H9 (cell line): ENCODE results near the gene CD81. TPM values are rescaled to one million over a fixed set of nuclear protein-coding genes. Genes with fewer than 3 reads are reported as not detected.
A peak's percentile ranks its signal among the peaks of the same experiment; 100 is the strongest.

Experiments used
- DNase-seq: peaks from one replicate; pipeline ENCODE4 v3.0.0-alpha.2; 2017
- H2AFZ ChIP-seq: one replicate; pipeline ENCODE4 v1.6.1; 2013; ENCODE audit warnings: mild to moderate bottlenecking, low read length, control low read depth, moderate library complexity
- H2AK5ac ChIP-seq: 2 replicates; pipeline ENCODE4 v1.6.1; 2013; ENCODE audit warnings: low read length, control low read depth, mixed read lengths; ENCODE audit not compliant: insufficient read length
- H2BK120ac ChIP-seq: one replicate; pipeline ENCODE4 v1.6.1; 2013; ENCODE audit warnings: low read depth, mild to moderate bottlenecking, low read length, control low read depth, inconsistent platforms; ENCODE audit not compliant: poor library complexity, severe bottlenecking
- H2BK12ac ChIP-seq: 2 replicates; pipeline ENCODE4 v1.6.1; 2013; ENCODE audit warnings: low read length, control low read depth, mixed read lengths, low read depth; ENCODE audit not compliant: insufficient read length
- H2BK15ac ChIP-seq: 2 replicates; pipeline ENCODE4 v1.6.1; 2013; ENCODE audit warnings: low read depth, low read length, control low read depth
- H2BK20ac ChIP-seq: one replicate; pipeline ENCODE4 v1.6.1; 2013; ENCODE audit warnings: low read depth, mild to moderate bottlenecking, low read length, control low read depth, inconsistent platforms; ENCODE audit not compliant: poor library complexity, severe bottlenecking
- H2BK5ac ChIP-seq: 2 replicates; pipeline ENCODE4 v1.6.1; 2013; ENCODE audit warnings: low read length, control low read depth, mixed read lengths; ENCODE audit not compliant: insufficient read length
- H3K14ac ChIP-seq: 2 replicates; pipeline ENCODE4 v1.6.1; 2013; ENCODE audit warnings: low read length, control low read depth; ENCODE audit not compliant: insufficient read depth
- H3K18ac ChIP-seq: 2 replicates; pipeline ENCODE4 v1.6.1; 2013; ENCODE audit warnings: low read depth, mild to moderate bottlenecking, mixed read lengths, low read length, control low read depth; ENCODE audit not compliant: insufficient read length
- H3K23ac ChIP-seq: 2 replicates; pipeline ENCODE4 v1.6.1; 2013; ENCODE audit warnings: low read length, control low read depth, mixed read lengths, low read depth; ENCODE audit not compliant: insufficient read length
- H3K23me2 ChIP-seq: 2 replicates; pipeline ENCODE4 v1.6.1; 2013; ENCODE audit warnings: low read depth, mild to moderate bottlenecking, mixed read lengths, low read length, control low read depth; ENCODE audit not compliant: insufficient read length, poor library complexity, severe bottlenecking
- H3K27ac ChIP-seq: 2 replicates; pipeline ENCODE4 v1.5.1; 2013; ENCODE audit warnings: low read length, control low read depth, mixed read lengths, low read depth; ENCODE audit not compliant: insufficient read length
- H3K27me3 ChIP-seq: 2 replicates; pipeline ENCODE4 v1.6.1; 2013; ENCODE audit warnings: low read length, control low read depth, inconsistent platforms; ENCODE audit not compliant: insufficient read depth
- H3K4ac ChIP-seq: 2 replicates; pipeline ENCODE4 v1.6.1; 2013; ENCODE audit warnings: low read depth, mild to moderate bottlenecking, control low read depth, inconsistent platforms, low read length, moderate library complexity
- H3K4me1 ChIP-seq: 2 replicates; pipeline ENCODE4 v1.6.1; 2013; ENCODE audit warnings: low read length, control low read depth, inconsistent platforms; ENCODE audit not compliant: insufficient read depth
- H3K4me2 ChIP-seq: 2 replicates; pipeline ENCODE4 v1.6.1; 2013; ENCODE audit warnings: low read length, control low read depth, mixed read lengths; ENCODE audit not compliant: insufficient read length, insufficient read depth
- H3K56ac ChIP-seq: 2 replicates; pipeline ENCODE4 v1.6.1; 2013; ENCODE audit warnings: low read depth, mild to moderate bottlenecking, mixed read lengths, low read length, control low read depth; ENCODE audit not compliant: insufficient read length
- H3K79me1 ChIP-seq: 2 replicates; pipeline ENCODE4 v1.6.1; 2013; ENCODE audit warnings: low read depth, mild to moderate bottlenecking, moderate library complexity, low read length, control low read depth, inconsistent platforms; ENCODE audit not compliant: insufficient read depth, poor library complexity, severe bottlenecking
- H3K79me2 ChIP-seq: 2 replicates; pipeline ENCODE4 v1.6.1; 2013; ENCODE audit warnings: low read length, control low read depth, inconsistent platforms; ENCODE audit not compliant: insufficient read depth
- H3K9ac ChIP-seq: 2 replicates; pipeline ENCODE4 v1.6.1; 2013; ENCODE audit warnings: low read length, control low read depth, mixed read lengths; ENCODE audit not compliant: insufficient read length; ENCODE audit errors: extremely low read depth
- H3K9me3 ChIP-seq: one replicate; pipeline ENCODE4 v1.6.1; 2013; ENCODE audit warnings: low read depth, low read length, inconsistent platforms; ENCODE audit not compliant: control insufficient read depth
- H3T11ph ChIP-seq: one replicate; pipeline ENCODE4 v1.6.1; 2013; ENCODE audit warnings: mild to moderate bottlenecking, low read length, control low read depth, inconsistent platforms
- H4K20me1 ChIP-seq: one replicate; pipeline ENCODE4 v1.6.1; 2013; ENCODE audit not compliant: control insufficient read depth, insufficient read length, insufficient read depth
- H4K5ac ChIP-seq: 2 replicates; pipeline ENCODE4 v1.6.1; 2013; ENCODE audit warnings: low read depth, mild to moderate bottlenecking, mixed read lengths, low read length, control low read depth; ENCODE audit not compliant: insufficient read length
- H4K8ac ChIP-seq: replicated peaks from 2 replicates; pipeline ENCODE4 v1.6.1; 2013; ENCODE audit warnings: low read length, control low read depth, mixed read lengths, low read depth; ENCODE audit not compliant: insufficient read length
- H4K91ac ChIP-seq: 2 replicates; pipeline ENCODE4 v1.6.1; 2013; ENCODE audit warnings: low read depth, mild to moderate bottlenecking, moderate library complexity, mixed read lengths, low read length, control low read depth; ENCODE audit not compliant: insufficient read length
- H3K27ac Mint-ChIP-seq, 3 experiments: 2 replicates in 2 of 3; 3 replicates in 1 of 3; pipeline ENCODE4 v1.8.0; 2020 to 2021; ENCODE audit warnings: mixed read lengths in 3 of 3, mild to moderate bottlenecking in 1 of 3, moderate library complexity in 1 of 3
- H3K27me3 Mint-ChIP-seq: 2 replicates; pipeline ENCODE4 v1.8.0; 2021; ENCODE audit warnings: low read depth, mild to moderate bottlenecking, moderate library complexity, mixed read lengths
- H3K36me3 Mint-ChIP-seq, 3 experiments: 2 replicates in 2 of 3; 3 replicates in 1 of 3; pipeline ENCODE4 v1.8.0; 2020 to 2021; ENCODE audit warnings: low read depth in 3 of 3, mixed read lengths in 3 of 3; ENCODE audit not compliant: insufficient read depth in 1 of 3
- H3K4me1 Mint-ChIP-seq, 2 experiments: 2 replicates each; pipeline ENCODE4 v1.8.0; 2020; ENCODE audit warnings: mixed read lengths in 2 of 2
- H3K4me3 Mint-ChIP-seq, 2 experiments: 2 replicates in 1 of 2; 3 replicates in 1 of 2; pipeline ENCODE4 v1.8.0; 2020 to 2021; ENCODE audit warnings: mild to moderate bottlenecking in 2 of 2, mixed read lengths in 2 of 2, moderate library complexity in 1 of 2
- H3K9me3 Mint-ChIP-seq, 2 experiments: 2 replicates in 1 of 2; 3 replicates in 1 of 2; pipeline ENCODE4 v1.8.0; 2020; ENCODE audit warnings: mild to moderate bottlenecking in 2 of 2, mixed read lengths in 2 of 2, moderate library complexity in 1 of 2
- CTCF ChIP-seq: fragments of 200-600 bp; sonication (generic); conservative IDR thresholded peaks from 3 replicates; pipeline ENCODE4 v1.8.0; 2021; ENCODE audit warnings: antibody characterized with exemption, mild to moderate bottlenecking
- whole genome bisulfite sequencing: extraction: QIAGEN DNeasy Blood & Tissue Kit; methylation state at CpG from one replicate; pipeline ENCODE4 v1.1.7; 2013; ENCODE audit warnings: missing lambda C conversion rate, low lambda C conversion rate, mixed read lengths; ENCODE audit not compliant: insufficient read length; ENCODE audit errors: extremely low coverage; 5-methylcytosine and 5-hydroxymethylcytosine counted together
- total RNA-seq: library from RNA; stranded (reverse); gene quantifications from 2 replicates; pipeline ENCODE4 v1.2.1, GENCODE V29; 2021

The CD81 gene
- total RNA-seq, 1 experiment from 2014 or later = 246 TPM

- Histone ChIP-seq H3K27me3 (no peaks in the 10 kb centered on the region), H2BK15ac (no peak overlapping the region), H3K9ac (no peak overlapping the region), H2BK5ac (no peak overlapping the region), H2BK120ac (no peak overlapping the region), H3K4me2 (no peak overlapping the region), H3K9me3 (no peaks in the 10 kb centered on the region), H3K18ac (no peak overlapping the region), H3K4ac (no peak overlapping the region), H4K8ac (no peak overlapping the region), H4K20me1 (peaks cover 3% of the 10 kb centered on the region), H3K4me1 (no peaks in the 10 kb centered on the region), H3K79me2 (peaks cover 50% of the 10 kb centered on the region; the same call in 1 of the 2 replicates), H2BK20ac (no peak overlapping the region), H2AFZ (no peak overlapping the region), H3K27ac (no peak overlapping the region), H4K5ac (no peak overlapping the region), H3K56ac (no peak overlapping the region), H3K79me1 (no peaks in the 10 kb centered on the region), H3K23me2 (peaks cover 8% of the 10 kb centered on the region), H3T11ph (no peak overlapping the region), H4K91ac (no peak overlapping the region), H3K23ac (no peak overlapping the region), H2BK12ac (no peak overlapping the region), H3K14ac (no peak overlapping the region), H2AK5ac (no peak overlapping the region)
- no peak for TF ChIP-seq CTCF
- peaks cover 4 to 11% (median 8%) of the 10 kb centered on the region in 3 experiments for H3K36me3 Mint-ChIP-seq
- peak overlapping the region in 2 of 3 experiments; percentile 68 to 74; a peak in 3 of 7 replicates for H3K27ac Mint-ChIP-seq
- no peak overlapping the region for H3K4me3 Mint-ChIP-seq
- no peak for DNase-seq
- H3K9me3 Mint-ChIP-seq = no peaks in the 10 kb centered on the region
- no CpG with 5 or more reads among the region's 11 CpGs for WGBS
- H3K4me1 Mint-ChIP-seq = peaks cover 6 to 20% of the 10 kb centered on the region in 2 experiments
- no peaks in the 10 kb centered on the region for H3K27me3 Mint-ChIP-seq
Observed at GRCh38 chr11:2382129-2382517, 5.0 kb downstream of the CD81 start.
